MM.1S (cell line): ENCODE results near the gene MTHFR.

Experiments
- CTCF ChIP-seq: fragments of 300-600 bp; sonication (generic); IDR thresholded peaks from 2 replicates; pipeline ENCODE4 v1.5.1; 2016; ENCODE audit warnings: antibody characterized with exemption, low read length, mixed read lengths
- EZH2 ChIP-seq: fragments of 300-600 bp; sonication (generic); optimal IDR thresholded peaks from 2 replicates; pipeline ENCODE3; 2017; ENCODE audit warnings: low read depth, mild to moderate bottlenecking, antibody characterized with exemption, low read length, mixed read lengths
- EZH2phosphoT487 ChIP-seq: fragments of 300-600 bp; sonication (generic); IDR thresholded peaks from 2 replicates; pipeline ENCODE4 v1.6.1; 2018; ENCODE audit warnings: antibody characterized with exemption, low read length

- TF ChIP-seq EZH2 = no peak
- no peak for TF ChIP-seq CTCF
- TF ChIP-seq EZH2phosphoT487 = no peak
Observed at GRCh38 chr1:11800391-11800755, 5.4 kb downstream of the MTHFR start.
